ENCODE results near the gene SSRP1.

DNA sequence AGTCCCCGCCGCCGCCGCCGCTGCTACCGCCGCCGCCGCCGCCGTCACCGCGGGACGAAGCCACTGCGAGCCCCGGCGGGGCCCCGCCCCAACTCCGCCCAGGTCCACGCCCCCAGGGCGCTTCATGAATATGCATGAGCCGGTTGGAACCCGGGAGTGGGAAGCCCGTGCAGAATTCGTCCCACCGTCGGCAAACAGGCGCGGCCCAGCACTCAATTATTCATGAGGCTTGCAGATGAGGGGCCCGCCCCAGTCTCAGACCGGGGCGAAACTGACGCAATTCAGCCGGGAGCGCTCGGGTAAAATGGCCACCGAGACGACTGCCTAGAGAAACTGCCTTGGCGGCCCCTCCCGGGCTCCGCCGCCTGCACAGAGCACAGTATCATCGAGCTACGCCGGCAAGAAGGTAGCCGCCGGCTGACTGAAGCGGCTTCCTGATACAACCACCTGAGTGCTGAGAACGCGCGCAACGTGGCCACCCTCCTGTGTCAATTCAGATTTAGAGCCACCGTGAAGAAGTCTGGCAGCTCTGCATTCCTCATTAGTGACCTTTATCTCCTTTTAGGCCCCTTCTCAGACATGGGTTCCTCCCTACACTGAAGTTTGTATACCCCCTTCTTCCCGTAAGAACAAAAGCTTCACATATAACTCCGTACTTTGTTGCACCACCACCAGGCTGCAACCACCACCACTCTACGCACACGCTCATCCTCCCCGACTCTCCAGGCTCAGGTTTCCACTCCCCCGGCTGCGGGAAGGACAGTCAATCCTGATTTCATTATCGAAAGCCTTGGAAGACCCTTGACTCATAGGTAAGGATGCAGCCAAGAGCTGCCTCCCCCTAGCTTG lies 10.6 kb downstream of the SSRP1 start, which contains the start of gene TNKS1BP1:
- TF ChIP-seq, protein P1, sequence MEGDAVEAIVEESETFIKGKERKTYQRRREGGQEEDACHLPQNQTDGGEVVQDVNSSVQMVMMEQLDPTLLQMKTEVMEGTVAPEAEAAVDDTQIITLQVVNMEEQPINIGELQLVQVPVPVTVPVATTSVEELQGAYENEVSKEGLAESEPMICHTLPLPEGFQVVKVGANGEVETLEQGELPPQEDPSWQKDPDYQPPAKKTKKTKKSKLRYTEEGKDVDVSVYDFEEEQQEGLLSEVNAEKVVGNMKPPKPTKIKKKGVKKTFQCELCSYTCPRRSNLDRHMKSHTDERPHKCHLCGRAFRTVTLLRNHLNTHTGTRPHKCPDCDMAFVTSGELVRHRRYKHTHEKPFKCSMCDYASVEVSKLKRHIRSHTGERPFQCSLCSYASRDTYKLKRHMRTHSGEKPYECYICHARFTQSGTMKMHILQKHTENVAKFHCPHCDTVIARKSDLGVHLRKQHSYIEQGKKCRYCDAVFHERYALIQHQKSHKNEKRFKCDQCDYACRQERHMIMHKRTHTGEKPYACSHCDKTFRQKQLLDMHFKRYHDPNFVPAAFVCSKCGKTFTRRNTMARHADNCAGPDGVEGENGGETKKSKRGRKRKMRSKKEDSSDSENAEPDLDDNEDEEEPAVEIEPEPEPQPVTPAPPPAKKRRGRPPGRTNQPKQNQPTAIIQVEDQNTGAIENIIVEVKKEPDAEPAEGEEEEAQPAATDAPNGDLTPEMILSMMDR (IDR thresholded peaks at IDR 0.05), result no peak
- TF ChIP-seq POLR2A (IDR thresholded peaks at IDR 0.05), result peak; percentile 89 to 95

Measured in uterus (tissue), 2 donors.